ENCODE measurements around the gene SORL1-AS1.
"Not testable (repeated sequence)": the region's sequence is repeated elsewhere in the genome, so short reads cannot be mapped to it uniquely, and the experiment has no call there.

The SORL1-AS1 gene

DNA sequence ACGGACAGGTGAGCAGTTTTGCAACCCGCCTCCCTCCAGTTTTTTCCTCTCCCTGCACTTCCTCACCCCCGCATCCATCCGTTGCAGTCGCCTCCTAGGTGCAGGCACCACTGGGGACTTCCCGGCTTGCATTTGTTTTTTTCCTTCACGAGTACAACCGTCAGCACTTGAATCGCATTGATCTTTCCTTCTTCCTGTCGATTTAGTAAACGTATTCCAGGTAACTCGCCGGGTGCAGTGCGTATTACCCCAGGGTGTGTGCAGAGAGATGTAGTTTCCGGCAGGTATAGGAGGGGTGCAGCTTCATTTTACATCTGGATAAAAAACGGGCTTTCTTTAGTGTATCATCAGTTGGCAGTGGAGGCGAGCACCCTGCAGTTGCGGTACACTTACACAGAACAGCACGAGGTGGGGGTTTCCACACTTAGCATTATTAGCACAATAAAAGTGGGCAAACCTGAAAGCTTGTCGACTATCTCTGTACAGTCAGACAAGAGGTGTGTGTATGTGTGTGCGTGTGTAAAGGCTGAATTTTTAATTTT lies at the start of gene SORL1-AS1:
SORL1-AS1 (minus strand) TSS at position 359 of the 542 bp plus-strand sequence.
- peak in 1 of 2 donors; percentile 34 for DNase-seq

DNA sequence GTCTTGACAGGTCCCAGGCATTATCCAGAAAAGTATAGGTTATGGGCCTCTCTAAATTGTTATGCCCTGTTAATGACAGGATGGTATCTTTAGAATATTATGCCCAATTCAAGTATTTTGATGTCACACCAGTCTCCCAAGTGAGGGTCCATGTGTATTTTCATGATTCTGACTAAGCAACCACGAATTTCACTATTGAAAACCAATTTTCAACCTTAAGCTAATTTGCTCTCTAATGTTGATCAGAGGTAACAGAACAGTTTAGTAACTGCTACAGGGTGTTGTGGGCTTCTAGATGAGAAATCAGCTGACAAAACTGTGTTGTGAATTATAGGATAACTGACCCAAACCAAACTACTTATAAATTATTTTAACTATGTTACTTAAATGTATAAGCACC lies 48.0 kb upstream of the SORL1-AS1 start:
- no peak for DNase-seq

DNA sequence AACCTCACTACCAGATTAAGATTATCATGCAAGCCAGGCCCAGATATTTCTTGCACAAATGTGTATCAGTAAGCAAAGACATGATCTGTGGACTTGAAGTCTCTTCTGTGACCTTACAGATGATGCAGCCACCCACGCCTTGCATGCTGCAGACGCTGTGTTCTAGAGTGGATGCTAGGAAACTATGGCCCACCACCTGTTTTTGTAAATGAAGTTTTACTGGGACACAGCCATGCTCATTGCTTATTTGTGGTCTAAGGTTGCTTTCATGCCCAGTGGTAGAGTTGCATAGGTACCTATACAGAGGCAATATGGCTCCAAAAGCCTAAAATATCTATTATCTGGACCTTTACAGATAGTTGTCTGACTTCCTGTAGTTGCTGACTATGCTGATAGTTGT lies 47.5 kb upstream of the SORL1-AS1 start:
- no peak for DNase-seq

DNA sequence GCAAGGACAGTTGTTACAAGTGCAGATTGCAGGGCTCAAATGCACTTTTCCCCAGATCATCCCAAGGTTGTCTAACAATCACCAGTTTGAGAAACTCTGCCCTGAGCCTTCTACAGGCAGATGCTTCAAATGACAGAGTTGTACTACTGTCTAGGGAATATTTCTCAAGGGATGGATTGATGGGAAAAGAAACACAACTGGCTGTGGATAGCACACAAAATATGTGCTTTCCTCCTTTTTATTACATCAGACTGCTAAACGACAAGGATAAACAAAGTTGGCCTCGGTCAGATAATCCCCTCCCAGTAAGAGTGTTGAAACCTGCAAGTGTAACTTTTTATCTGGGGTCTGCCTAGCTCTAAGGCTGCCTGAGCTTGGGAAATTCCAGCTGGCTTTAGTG lies 46.6 kb upstream of the SORL1-AS1 start:
- DNase-seq: no peak

DNA sequence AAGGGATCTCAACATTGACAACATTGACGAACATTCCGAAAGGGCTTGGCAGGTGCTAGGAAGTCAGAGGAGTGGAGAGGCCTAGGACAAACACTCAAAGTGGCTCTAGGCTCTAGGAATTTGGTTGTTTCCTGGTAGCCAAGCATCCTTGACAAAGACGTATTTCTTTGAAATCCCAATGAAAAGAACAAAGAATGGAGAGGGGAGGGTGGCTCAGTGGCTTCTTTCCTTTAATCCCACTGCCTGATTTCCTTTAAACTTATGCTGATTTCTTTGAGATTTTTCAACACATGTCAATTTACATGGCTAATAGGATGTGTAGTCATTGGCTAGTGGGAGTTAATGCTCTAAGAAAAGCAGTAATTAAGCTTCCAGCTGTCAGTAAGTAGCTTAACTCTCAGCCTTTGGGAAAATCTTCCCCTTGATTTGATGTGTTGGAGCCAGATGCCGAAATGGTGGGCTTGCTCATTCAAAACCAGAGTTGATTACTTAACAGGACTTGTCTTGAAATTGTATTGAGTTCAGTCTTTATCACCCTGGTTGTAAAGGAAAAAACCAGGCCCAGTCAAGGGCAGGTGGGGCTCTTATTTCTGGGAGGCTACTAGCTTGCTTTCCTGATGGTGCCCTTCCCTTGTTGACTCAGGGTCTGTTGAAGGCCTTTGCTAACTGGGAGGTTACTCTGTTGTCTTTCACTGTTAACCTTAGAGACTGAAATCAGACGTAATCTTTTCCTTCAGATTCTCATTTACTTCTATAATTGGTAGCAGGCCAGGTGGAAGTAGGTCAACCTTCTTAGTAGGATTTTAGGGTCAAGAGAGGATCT lies 44.6 kb upstream of the SORL1-AS1 start:
- no peak for DNase-seq

DNA sequence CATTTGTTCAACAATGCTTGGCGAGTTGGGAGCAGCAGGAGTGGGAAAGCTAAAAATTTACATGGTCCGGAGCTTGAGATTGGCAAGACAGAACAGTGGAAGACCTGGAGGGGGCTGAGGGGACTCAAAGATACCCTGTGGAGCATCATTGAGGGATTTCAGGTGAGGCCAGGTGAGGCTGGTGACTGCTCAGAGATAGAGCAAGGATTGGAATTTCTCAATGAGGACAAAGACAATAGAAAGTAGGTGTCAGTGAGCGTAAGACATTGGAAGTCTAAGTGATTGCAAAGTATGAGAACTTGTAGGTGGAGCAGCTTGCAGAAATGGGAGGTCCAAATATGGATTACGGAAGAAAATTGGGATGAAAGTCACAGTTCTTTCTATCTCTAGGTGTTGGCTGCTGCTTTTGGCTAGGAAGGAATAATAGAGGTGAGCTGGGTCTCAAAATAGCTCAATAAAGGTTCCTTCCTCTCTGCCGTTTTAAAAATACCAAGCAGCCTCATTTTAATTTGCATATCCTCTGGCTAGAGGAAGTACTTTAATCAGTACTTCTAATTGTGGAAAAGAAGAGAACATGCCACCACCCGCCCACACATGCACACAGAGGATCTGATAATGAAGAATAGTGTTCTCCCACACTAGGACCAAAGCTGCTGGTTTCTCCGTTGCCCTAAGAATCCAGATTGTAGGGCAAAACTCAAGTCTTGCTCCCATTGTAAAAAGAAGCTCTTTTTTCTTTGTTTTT lies 41.8 kb upstream of the SORL1-AS1 start:
- DNase-seq: peak; percentile 28 to 47

DNA sequence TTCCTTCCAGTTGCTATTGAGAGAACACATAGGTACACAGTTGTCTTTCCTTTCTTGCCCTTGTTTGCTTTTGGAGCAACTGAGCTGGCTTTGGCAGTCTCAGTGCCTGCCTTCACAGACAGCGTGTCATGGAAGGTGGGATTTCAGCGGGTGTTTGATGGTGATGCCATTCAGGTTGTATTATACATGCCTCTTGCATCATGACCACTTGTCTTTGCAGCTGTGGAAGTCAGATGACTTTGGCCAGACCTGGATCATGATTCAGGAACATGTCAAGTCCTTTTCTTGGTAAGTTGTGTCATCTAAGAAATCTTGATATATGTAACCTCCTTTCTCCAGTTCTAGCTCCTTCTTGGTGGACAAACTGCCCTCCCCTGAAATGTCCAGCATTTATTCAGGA lies 37.1 kb upstream of the SORL1-AS1 start:
- DNase-seq: no peak

DNA sequence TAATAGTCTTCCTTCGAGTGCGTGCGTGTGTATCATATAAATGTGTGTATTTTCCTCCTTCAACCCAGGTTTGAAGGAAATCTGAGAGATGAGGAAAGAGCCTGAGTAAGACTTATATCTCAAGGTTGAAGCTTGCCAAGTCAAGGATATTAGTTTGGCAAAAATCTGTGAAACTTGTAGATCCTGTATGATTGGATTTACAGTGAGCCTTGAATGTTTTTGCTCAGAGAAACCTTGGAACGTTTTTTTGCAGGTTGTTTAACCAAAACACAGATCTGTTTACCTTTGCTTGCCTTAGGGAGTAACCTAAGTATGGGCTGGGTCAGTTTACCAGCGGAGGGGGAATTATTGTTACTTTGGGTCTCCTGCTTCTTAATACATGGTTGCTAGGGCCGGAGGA lies 35.9 kb upstream of the SORL1-AS1 start:
- DNase-seq: no peak

DNA sequence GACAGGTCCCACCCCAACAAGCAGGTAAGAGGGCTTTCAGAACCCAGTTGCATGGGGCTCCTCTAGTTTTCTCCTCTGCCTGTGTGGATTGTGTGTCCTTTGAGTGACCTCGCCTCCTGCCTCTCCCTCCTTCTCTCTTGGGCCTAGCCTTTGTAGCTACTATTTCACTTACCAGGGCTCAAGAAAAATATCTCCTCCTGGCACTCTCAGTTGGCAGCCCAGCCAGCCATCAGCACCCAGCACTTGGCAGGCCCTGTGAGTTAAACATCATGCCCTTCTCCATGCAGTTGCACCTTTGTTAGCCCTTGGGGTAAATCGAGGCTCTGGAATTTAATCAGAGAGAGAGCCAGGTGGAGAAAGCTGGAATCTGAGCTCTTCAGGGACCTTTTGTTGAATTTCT lies 35.4 kb upstream of the SORL1-AS1 start:
- DNase-seq: no peak

DNA sequence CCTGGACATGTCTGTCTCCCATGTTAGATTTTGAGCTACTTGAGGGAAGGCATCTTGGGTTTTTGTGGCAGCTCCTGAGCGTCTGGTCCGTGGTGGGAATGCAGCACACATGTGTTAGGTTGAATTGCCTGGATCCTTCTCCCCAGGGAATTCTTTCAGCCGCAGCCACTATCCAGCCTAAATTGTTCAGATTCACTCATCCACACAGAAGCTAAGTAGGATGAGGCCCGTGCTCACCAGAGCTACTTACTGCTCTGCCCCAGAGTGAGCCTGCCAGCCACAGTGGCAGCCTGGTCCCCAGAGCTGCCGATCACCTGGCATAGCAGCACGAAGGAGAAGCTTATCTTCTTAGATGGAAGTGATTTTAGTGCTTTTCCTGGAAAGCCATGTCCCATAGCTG lies 34.4 kb upstream of the SORL1-AS1 start:
- no peak for DNase-seq

DNA sequence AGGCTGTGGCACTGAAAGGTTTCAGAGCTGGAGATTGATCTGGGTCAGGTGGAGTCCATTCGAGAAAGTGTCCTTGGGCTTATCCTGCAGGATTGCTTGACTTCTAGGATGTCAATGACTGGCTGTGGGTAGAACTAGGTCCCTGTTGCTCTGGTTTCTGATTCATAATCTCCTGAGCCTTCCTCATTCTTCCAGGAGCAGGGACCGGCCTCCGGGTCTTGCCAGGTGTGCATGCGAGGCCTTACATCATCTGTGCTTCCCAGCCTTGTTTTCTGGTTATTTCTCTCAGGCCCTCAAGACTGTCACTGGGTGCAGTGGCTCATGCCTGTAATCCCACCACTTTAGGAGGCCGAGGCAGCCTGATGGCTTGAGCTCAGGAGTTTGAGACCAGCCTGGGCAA lies 33.3 kb upstream of the SORL1-AS1 start:
- DNase-seq: no peak

DNA sequence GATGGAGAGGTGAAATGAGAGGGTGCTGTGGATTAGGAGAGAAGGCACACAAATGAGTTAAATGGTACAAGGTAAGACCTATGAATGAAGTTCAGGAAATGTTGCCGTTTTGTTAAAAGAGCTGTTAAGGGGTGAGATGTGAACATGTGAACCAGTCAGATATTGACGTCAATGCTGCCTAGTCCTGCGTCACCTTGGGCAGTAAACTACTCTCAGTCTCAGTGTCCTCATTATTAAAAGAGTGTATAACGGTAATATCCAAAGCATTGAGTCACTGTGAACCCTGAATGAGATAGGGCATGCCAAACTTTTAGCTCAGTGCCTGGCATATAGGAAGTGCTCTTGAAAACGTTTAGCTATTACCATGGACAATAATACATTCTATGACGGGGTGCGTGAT lies 32.4 kb upstream of the SORL1-AS1 start:
- no peak for DNase-seq

DNA sequence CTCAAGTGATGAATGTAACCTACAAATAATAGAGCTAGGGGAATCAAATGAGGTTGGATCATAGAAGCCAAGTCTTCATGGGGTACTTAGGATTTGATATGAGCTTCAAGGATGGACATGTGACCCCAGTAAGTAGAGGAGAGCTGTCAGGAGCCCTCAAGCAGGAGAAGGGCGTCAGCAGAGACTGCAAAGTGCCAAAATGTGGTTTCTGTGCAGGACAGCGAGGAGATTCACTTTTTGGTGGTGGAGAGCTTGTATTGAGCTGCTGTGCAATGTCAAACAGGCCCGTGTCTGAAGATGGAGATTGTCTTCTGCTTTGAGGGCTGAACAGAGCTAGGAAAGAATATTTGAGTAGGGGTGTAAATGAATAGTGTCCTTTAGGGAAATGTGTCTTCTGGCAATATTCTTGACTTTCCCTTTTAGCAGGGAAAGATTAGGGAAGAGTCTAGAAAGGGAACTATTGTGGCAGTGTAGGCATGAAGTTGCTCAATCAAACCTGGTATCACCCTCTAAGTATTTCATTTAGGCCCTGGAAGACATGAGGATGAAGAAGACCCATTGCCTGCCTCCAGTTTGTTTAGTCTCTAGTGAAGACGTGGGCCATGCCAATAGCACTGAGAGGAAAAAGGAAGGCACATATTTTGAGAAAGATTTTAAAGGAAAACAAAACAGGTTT lies 31.2 kb upstream of the SORL1-AS1 start:
- no peak for DNase-seq

DNA sequence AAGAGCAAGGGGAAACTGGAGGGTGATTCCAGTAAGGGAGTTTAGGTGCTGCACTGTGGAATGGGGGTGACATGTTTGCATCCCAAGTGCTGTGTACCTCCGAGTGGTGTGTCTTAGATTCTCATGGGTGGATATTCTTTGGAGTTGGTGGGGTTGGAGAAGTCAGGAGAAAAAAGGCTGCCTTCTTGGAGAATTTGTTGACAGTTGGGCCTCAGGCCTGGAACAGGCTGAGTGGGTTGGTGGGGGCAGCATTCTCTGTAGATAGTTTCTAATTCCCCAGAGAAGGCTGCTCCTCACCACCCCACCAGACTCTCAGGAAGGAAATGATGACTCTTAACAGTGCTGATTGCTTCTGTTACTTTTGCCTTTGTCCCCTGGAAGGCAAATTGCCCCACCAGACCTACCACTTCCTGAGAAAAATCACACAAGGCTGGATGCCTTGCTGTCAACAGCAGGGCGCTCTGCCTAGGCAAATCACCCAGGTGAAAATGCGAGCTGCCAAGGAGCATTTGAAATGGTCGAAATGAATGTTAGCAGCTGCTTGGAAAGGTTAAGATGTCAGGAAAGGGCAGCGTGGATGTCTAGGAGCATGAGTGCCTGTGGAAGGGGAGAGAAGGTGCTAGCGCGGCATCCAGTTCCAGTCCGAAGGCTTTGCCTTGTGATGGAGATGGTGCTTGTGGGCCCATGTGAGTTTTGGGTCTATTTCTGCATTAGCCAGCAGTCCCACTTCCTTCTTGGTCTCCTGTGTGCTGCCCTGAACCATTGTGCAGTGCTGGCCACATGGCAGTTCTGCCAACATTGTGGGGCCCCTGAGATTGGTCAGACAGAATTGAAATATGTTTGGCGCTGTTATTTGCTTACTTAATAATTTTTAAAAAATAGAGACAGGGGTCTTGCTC lies 29.7 kb upstream of the SORL1-AS1 start:
- DNase-seq: no peak

DNA sequence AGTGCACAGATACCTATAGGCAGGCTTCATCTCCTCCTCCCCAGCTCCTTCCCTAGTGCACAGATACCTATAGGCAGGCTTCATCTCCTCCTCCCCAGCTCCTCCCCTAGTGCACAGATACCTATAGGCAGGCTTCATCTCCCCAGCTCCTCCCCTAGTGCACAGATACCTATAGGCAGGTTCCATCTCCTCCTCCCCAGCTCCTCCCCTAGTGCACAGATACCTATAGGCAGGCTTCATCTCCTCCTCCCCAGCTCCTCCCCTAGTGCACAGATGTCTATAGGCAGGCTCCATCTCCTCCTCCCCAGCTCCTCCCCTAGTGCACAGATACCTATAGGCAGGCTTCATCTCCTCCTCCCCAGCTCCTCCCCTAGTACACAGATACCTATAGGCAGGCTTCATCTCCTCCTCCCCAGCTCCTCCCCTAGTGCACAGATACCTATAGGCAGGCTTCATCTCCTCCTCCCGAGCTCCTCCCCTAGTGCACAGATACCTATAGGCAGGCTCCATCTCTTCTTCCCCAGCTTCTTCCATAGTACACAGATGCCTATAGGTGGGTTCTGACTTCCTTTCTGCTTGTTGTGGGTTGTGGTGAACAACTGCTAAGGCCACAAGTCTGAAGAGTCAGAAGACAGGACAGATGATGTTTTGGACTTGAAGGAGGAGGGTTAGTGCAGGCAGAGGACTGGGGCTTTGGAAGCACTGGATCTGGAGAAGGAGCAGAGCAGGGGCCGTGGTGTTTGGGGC lies 28.9 kb upstream of the SORL1-AS1 start:
- DNase-seq: not testable (repeated sequence)

DNA sequence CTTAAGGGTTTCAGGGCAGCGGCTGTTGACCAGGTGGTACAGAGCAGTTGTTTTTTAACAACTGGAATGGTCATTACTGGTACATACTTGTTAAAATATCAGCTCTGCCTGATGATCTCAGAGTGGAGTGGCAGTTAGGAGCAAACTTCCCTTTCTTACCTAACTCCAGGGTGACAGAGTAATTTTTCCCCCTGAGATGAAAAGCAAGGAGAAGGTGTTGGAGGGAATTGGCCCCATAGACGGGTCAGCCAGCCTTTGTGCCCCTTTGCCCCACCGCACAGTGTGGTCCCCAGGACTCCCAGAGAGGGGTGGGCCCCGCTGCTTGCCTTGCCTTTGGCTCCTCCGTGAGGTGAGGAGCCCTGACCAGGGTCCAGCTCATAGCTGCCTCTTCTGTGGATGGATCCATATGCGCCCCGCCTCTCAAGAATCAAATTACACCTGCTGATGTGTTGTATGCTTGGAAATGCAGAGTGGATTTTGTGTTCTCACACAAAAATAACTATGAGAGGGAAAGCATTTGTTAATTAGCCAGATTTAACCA lies 27.0 kb upstream of the SORL1-AS1 start:
- no peak for DNase-seq

DNA sequence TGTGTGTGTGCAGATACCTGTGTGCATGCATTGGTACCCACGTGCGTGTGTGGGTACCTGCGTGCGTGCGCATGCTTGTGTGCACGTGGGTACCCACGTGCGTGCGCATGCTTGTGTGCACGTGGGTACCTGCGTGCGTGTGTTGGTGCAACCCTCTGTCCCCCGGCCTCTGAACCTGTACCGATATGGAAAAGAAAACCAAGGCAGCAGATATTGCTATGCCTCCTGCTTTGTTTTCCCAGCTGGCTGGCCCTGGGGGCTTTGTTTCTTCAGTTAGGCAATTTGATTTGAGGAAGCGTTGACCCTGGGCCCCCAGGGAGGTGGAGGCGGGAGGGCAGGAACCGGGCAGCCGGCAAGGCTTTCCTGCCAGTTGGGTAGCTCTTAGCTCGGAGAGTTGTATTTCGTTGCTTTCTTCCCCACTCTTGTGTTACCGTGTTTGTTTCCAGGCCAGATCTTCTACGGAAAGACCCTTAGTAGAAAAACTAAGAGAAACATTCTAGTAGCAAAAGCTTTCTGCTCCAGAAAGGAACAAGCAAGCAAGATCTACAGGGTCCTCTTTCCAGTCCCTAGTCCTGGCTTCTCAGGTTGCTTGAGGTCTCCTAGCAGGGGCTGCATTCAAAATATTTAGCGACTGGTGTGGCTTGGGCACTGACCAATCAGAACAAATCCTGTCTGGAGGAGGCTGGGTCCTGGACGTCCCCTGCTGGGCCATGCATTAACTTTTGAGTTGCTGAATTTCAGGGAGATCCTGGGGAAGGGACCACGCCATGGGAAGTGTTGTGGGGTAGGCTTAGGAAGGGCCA lies 26.3 kb upstream of the SORL1-AS1 start:
- DNase-seq: no peak

DNA sequence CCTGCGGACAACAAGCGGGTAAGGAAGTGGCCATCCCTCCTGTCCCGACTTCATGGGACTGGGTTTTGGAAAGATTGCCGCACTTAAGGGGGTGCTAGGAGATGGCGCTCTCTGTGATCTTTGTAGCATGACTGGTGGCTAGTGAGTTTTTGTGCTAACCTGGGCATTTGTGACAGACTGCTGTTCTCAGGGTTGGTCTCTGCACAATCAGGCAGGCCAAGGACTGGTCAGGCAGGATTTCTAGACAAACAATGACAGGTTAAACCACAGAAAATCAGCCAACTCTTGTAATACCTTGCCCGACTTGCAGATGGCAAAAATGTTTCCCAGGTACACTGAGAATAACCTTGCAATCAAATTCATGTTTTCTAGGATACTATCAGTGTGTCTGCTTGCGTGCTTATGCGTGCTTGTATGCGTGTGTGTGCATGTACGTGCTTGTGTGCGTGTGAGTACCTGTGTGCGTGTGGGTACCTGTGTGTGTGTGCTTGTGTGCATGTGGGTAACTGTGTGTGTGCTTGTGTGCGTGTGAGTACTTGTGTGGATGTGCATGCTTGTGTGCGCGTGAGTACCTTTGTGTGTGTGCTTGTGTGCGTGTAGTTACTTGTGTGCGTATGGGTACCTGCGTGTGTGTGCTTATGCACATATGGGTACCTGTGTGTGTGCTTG lies 25.6 kb upstream of the SORL1-AS1 start:
- DNase-seq: no peak

DNA sequence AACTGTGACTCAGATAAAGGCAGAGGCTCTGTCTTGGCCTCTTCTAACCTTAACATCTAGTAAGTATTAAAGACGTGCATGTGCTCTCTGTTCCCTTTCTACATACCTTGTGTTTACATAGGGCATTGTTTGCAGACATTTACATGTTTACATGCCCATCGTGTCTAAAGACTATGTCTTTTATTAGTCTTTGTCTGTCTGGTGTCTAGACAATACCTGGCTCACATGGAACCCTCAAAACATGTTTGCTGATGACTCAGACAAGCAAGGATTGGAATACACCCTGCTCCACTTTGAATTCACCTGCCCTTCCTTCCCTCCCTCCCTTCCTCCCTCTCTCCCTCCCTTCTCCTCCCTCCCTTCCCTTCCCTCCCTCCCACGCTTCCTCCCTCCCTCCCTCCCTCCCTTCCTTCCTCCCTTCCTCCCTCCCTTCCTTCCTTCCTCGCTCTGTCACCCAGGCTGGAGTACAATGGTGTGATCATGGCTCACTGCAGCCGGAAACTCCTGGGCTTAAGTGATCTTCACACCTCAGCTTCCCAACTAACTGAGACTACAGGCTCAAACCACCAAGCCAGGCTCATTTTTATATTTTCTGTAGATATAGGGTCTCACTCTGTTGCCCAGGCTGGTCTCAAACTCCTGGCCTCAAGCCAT lies 23.7 kb upstream of the SORL1-AS1 start:
- no peak for DNase-seq

Measured in stimulated activated CD4-positive, alpha-beta T cell treated with anti-CD3 and anti-CD28 coated beads, Interleukin-2, amount 100 ng/mL, for 48 hours (primary cell).